HG02840 (cell line): Measurements from ENCODE around the gene KCNG2.

Source experiments
- ATAC-seq: cut with Tn5 transposase; IDR thresholded peaks from one replicate; pipeline ENCODE4 v1.9.1; 2021; ENCODE audit warnings: mild to moderate bottlenecking, moderate library complexity, moderate number of reproducible peaks; ENCODE audit not compliant: unreplicated experiment, low FRiP score

The KCNG2 gene

DNA sequence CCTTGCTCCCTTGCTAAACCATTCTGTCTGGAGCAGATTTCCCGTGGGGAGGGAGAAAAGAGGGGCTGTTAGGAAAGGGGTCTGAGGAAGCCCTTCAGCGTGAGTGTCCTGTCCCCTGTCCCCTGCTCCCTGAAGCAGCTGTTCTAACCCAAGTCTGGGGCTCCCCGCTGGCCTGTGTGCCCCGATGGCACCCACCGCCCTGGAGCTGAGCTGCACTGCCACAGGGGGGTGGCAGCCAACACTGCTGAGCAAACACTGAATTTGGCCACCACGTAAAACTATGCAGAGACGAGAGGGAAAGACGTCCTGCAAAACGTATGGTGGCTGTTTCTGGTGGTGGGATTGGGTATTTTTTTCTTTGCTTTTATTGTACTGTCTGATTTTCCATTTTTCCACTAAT lies 17.9 kb downstream of the KCNG2 start:
- ATAC-seq = no peak

DNA sequence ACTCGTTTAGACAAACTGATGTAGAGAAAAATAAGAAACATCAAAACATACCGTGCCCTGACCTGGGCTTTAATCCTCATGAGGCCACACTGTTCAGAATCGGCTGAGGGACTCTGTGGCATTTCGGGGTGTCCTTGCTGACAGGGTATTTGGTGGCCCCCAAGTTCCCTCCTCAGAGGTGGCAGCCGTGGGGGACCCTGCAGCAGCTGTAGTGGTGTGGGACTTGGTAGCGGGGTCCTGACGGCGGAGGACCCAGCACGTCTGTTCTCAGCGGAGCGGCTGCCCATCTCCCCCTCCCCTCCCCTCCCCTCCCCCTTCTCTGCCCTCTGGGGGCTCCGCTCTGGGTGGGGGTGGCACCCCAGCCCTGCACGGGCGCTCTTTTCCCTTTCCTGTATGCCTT lies 18.4 kb downstream of the KCNG2 start:
- no peak for ATAC-seq

DNA sequence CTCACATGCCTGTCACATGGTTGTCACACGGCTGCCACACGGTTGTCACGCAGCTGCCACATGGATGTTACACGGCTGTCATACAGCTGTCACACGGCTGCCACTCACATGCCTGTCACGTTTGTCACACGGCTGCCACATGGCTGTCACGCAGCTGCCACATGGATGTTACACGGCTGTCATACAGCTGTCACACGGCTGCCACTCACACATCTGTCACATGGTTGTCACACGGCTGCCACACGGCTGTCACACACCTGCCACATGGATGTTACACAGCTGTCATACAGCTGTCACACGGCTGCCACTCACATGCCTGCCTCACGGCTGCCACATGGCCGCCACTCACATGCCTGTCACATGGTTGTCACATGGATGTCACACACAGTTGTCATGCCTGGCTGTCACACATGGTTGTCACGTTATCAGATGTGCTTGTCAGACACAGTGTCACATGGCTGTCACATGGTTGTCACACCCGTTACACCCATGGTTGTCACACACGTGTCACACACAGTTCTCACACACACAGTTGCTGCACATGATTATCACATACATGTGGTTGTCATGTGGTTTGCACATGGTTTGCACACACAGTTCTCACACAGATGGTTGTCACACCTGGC lies 19.4 kb downstream of the KCNG2 start:
- no peak for ATAC-seq

DNA sequence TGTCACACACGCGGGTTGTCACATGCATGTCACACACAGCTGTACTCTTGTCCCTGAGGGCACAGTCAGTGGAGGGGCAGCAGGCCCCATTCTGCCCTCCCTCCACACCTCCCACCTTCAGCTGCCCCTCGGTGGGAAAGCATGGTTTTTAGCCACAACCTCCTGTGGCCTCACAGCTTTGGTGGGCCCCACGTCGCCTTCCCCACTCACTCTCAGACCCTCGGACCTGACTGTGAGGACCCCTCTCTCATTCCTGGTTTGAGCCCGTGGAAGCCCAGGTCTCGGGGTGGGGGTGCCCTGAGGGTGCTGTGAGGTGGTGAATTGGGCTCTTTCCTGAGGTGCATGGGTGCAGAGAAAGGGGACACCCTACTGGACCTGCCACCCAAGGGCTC lies 19.9 kb downstream of the KCNG2 start:
- ATAC-seq = no peak

DNA sequence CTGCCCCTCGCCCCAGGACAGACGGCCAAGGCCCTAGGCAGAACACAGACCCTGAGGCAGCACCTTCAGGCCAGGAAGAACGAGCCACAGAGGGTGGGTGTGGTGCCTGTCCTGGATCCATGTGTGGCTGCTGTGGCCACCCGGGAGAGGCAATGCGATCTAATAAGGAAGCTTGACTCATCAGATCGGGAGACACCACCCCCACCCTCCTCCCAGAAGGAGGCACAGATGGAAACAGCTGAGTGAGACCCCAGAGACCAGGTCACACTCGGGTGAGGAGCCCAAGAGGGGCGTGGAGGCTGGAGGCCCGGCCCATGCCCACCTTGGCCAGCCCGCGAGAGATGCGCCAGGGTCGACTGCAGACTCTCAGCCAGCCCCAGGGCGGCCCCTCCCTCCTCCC lies 20.3 kb downstream of the KCNG2 start:
- no peak for ATAC-seq

DNA sequence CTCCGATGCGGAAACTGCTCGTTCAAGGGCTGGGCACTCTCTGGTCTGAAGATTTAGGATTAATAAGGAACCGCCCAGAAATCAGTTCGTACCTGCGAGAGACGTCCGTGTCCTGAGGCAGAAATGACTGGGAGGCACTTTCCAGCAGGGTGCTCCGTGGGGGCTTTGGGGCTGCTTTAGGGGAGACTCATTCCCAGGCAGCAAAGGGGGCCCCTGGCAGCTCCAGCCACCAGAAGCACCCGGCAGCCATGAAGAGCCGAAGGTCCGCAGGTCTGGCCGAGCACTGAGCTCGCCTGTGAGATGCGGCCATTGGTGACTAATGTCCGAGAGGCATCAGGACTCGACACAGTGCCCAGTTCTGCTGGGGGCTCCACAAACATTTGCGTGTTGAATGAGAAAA lies 20.9 kb downstream of the KCNG2 start:
- no peak for ATAC-seq

DNA sequence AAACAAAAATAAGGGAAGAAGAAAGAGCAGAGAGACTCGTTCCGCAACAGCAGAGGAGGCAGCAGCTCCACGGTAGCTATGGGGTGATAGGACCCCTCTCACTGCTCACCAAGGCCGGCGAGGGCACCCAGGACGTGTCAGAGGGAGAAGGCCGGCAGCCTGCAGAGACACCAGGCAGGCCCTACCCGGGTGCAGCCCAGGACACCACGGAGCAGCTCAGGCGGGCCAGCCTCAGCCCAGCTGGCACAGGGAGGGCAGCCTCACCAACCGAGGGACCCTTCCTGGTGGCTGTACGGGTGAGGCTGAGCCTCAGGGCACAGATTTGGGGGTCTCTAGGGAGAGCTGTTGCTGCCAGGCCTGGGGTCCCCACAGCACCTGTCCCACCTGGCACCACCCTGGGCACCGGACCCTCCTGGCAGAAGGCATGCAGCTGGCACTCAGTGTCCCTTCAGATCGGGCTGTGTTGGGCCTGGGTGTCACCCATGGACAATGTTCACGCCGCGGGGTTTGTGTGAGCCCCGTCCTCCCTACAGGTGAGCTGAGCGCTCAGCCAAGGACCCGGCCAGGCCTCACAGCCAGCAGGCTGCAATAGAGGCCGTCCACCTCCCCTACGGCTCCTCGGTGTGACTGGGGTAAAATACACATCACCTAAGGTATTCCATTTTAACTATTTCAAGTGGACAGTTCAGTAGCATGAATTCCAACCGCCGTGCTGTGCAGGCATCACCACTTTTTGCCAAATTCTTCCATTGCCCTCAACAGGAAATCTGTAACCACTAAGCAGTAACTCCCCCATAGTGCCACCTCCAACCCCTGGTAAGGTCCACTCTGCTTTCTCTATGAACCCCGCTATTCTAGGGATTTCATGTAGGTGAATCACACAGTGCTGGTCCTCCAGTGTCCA lies 21.6 kb downstream of the KCNG2 start:
- no peak for ATAC-seq

DNA sequence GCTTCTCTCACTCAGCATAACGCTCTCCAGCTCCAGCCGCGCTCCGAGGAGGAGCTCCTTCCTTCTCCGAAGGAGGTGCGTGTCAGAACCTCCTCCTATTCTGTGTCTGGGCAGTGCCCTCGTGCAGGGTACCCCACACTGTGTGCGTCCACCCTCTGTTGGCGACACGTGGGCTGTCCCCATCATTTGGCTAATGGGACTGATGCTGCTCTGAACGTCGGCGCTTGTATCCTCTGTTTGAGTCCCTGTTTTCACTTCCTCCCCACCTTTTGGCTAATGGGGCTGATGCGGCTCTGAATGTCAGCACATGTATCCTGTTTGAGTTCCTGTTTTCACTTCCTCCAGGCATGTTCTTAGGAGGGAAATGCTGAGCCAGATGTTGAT lies 22.2 kb downstream of the KCNG2 start:
- no peak for ATAC-seq

DNA sequence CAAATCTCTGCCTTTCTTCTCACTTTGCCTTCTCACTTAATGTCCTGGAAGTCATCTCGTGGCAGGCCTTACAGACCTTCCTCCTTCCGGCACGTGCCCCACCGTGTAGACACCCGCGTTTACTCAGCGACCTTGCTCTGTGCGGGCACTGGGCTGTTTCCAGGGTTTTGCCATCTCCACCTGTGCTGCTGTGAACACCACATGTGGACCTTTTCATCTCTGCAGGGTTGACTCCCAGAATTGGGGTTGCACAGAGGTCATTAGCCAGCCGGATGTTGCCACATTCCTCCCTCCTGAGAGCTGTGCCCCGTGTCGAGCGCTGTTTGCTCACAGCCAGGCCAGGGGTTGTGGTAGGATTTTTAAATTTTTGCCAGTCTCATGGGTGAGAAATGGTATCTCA lies 25.4 kb downstream of the KCNG2 start:
- ATAC-seq = no peak

DNA sequence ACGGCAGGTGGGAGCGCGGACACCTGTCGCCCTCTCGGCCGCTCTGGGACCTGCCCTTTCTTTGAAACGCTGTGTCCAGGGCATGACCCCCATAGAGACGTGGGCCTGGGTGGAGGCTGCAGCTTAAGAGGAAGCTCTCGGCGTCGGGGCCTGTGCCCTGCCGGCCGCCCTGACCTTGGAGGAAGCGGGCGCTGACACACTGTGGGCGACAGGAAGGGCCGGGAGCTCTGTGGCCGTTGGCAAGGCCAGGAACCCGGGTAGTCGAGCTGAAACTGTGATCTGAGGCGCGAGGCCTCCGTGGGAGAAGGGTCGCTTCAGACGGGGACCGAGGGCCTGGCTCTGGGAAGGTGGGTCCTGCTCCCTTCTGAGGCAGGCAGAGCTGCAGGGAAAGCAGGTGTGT lies 28.2 kb downstream of the KCNG2 start:
- ATAC-seq = no peak

DNA sequence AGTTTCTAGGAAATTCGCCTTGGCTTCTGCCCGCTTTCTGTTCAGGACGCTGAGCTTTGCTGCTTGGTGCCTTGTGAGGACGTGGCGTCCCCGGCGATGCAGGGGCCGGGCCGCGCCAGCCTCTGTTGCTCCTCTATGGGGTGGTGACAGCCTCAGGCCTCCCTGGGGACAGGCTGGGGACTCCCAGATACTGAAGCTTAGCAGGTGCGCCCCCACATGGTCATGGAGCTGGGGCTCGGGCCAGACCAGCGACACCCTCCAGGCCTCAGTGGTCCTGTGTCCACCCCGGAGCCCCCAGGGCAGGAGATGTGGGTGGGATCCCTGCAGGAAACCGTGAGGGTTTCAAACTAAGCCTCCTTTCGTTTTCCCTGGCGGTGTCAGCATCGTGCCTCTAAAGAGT lies 29.2 kb downstream of the KCNG2 start:
- no peak for ATAC-seq

DNA sequence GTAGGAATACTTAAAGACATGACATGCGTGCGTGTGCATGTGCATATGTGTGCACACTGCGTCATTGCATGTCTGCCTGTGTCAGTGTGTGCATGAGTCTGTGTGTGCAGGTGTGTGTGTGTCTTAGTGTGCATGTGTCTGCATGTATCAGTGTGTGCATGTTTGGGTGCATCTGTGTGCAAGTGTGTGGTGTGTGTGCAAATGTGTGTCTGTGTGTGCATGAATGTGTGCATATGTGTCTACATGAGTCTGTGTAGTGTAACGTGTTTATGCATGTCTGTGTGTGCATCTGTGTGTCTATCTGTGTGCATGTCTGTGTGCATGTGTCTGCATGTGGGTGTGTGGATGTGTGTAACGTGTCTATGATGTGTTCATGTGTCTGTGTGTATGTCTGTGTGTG lies 30.5 kb downstream of the KCNG2 start:
- no peak for ATAC-seq

DNA sequence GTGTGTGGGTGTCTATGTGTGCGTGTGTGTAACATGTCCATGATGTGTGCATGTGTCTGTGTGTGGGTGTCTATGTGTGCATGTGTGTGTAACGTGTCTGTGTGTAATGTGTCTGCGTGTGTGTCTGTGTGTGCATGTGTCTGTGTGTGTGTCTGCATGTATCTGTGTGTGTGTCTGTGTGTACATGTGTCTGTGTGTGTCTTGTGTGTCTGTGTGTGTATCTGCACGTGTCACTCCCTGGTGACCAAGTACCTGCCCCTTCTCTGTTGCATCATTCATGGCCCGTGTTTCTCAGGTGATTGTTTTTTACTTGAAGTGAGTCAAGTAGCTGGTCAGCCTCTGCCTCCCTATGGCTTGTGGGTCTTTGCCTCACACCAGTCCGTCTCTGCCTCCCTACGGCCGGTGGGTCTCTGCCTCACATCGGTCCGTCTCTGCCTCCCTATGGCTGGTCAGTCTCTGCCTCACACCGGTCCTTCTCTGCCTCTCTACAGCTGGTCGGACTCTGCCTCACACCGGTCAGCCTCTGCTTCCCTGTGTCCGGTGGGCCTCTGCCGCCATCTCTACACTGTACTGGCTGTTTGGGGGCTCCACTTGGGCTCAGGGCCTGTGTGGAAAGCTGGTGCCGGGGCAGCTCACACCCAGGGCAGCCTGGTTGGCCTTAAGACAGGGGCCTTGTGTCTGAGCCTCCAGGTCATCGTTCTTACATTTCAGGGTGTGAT lies 31.6 kb downstream of the KCNG2 start:
- no peak for ATAC-seq

DNA sequence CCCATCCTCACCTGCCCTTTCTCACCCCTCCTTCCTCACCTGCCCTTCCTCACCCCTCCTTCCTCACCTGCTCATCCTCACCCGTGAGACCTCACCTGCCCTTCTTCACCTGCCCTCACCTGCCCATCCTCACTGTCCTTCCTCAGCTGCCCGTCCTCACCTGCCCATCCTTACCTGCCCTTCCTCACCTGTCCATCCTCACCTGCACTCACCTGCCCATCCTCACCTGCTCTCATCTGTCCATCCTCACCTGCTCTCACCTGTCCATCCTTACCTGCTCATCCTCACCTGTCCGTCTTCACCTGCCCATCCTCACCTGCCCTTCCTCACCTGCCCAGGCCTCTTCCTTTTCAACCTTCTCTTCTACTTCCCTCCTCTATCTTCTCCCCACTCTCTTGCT lies 34.4 kb downstream of the KCNG2 start:
- no peak for ATAC-seq

DNA sequence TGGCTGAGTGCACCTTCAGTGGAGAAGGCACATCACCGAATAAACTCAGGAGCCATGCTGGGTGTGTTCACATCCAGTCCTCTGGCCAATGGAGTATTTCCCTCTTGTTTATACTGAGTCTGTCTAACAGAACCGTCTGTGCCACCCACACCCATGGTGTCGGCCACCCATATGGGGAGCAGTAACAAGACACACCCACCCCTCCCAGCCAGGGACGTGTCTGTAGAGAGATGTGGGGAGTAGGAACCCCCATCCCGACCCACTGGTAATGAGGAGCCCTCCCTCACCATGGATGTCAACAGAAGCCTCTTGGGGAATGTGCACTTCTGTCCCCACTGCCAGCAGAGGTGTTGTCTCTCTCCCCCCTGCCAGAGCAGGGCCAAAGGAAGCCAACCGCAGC lies 37.1 kb downstream of the KCNG2 start:
- ATAC-seq = no peak

DNA sequence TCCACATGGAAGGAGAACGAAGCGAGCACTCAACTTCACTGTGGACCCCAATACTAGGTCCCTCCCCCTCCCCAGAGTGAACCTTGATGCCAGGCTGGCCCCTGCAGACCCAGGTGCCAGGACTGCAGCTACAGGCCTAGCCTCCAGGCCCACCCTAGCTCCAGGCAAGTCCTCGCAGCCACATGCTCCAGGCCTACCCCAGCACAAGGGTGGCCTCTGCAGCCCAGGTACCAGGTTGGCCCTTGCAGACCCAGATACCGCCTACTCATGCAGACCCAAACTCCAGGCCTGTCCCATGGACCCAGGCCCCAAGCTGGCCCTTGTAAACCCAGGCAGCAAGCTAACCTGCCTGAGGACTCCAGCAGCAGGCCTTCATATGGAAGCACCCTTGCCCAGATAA lies 44.2 kb downstream of the KCNG2 start:
- no peak for ATAC-seq

DNA sequence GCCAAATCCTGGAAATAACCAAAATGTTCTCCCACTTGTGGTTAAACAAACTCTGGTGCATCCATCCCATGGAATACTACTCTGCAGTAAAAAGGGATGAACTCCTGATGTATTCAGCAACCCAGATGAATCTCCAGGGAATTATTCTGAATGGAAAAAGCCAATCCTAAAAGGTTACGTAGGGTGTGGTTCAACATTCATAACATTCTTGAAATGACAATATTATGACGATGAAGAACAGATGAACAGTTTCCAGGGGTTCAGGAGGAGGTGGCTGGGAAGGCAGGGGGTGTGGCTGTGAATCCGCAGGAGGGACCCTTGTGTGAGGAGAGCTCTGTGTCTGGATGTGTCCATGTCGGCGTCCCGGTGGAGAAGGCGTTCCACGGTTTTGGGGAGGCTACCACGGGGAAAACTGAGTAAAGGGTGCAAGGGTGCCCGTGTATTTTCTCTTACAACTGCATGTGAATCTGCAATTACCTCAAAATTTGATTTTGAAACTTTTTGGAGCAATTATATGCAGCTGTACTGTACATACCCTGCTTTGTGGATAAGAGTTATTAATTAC lies 47.3 kb downstream of the KCNG2 start:
- no peak for ATAC-seq

DNA sequence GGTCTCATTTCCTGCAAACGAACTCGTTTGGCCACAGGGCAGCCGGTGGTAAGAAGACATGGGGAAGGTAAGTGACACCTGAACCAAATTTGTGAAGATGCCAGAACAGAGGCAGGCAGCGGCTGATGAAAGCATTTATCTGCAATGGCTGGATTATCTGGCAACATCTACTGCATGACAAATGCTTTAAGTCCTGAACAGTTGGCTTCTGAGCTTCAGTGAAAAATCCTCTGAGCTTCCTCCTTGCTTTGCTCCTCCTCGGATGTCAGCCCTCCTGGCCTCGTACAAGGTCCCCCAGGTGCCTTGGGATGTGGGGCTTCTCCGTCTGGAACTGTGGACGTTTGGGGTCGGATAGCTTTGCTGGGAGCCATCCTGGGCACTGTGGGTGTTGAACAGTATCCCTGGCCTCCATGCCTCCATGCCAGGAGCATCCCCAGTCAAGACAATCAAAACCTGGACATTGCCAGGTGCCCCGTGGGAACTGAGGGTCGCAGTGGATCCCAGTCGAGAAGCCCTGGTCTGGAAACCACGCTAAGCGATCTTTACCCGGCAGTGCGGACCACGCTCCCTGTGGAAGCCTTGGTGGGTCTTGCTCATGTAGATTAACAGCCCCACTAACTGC lies 49.3 kb downstream of the KCNG2 start:
- no peak for ATAC-seq

DNA sequence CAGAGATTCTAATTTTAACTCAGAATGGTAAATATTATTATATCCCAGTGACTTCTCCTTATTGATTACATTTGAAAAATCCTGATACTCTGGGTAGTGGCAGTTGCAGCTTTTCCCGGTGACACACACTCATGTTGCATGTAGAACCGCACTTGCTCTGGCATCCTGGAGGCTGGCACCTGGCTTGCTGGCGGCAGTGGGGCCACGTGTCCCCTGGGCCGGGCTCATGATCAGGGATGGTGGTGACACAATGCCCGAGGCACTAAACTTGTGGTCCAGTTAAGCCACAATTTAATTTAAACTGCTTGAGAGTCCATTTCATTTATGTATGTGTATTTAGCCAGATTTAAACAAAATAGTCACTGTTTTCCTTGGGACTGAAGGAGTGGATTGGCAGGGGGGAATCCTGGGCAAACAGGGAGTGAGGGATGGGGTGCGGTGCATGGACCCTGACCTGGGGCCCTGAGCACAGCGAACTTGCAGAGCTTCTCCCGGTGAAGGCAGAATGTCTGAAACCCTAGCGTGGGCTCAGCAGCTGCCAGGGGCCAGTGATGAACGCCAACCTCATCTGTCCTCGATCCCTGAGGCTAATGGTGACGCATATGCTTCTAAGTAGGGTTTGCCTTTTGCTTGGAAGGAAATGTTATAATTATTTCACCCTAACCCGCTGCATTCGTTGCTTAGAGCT lies 50.0 kb downstream of the KCNG2 start:
- no peak for ATAC-seq

DNA sequence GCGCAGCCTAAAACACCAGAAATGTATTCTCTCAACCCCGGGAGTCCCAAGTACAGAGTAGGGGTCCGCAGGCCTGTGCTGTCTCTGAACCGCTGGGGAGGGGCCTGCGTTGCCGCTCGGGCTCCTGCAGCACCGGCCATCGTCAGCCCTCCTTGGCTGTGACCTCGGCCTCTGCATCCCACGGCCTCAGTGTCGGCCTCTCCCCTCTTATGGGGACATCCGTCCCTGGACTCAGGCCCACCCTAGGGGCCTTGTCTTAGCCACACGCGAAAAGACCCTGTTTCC lies 50.5 kb downstream of the KCNG2 start:
- ATAC-seq = no peak
